Gastroesophageal sphincter (tissue), 4 donors: ENCODE measurements around the gene SMTN. TPM values are rescaled to one million over a fixed set of nuclear protein-coding genes. Genes with fewer than 3 reads are reported as not detected.

Experiments
- ATAC-seq: fragments of 150-250 bp; one replicate; pipeline ENCODE4 v1.9.1; 2016; ENCODE audit warnings: mild to moderate bottlenecking, moderate library complexity
- H3K27ac ChIP-seq, 4 donors: fragments of 200-600 bp; sonication (generic) in 3 of 4; 1 replicate in 3 of 4; 2 replicates in 1 of 4; pipeline ENCODE4 v1.5.1; 2016 to 2019
- H3K27me3 ChIP-seq: fragments of 200-600 bp; sonication (generic); one replicate; pipeline ENCODE4 v1.5.1; 2019
- H3K36me3 ChIP-seq, 2 donors: fragments of 200-600 bp; sonication (generic); one replicate each; pipeline ENCODE4 v1.5.1; 2019; ENCODE audit warnings: control low read depth in 1 of 2
- H3K4me1 ChIP-seq, 3 donors: fragments of 200-600 bp; sonication (generic); 1 replicate in 2 of 3; 2 replicates in 1 of 3; pipeline ENCODE4 v1.5.1; 2016 to 2019; ENCODE audit warnings: control low read depth in 2 of 3
- H3K4me3 ChIP-seq, 2 donors: fragments of 200-600 bp; sonication (generic); one replicate each; pipeline ENCODE4 v1.5.1; 2019; ENCODE audit warnings: mild to moderate bottlenecking in 1 of 2, moderate library complexity in 1 of 2
- H3K9me3 ChIP-seq, 3 donors: fragments of 200-600 bp; sonication (generic); one replicate each; pipeline ENCODE4 v1.5.1; 2017 to 2019; ENCODE audit warnings: control low read depth in 2 of 3
- CTCF ChIP-seq, 4 experiments: fragments of 200-600 bp in 2 of 4; fragments of 450-650 bp in 2 of 4; sonication (generic) in 1 of 4; IDR thresholded peaks; one replicate each; pipeline ENCODE4 v1.5.1; 2017 to 2019; ENCODE audit warnings: antibody characterized with exemption in 4 of 4, mild to moderate bottlenecking in 2 of 4, moderate library complexity in 2 of 4
- EP300 ChIP-seq: sonication (generic); formaldehyde crosslinking; IDR thresholded peaks from one replicate; pipeline ENCODE4 v1.6.1; 2017; ENCODE audit warnings: antibody characterized with exemption, mild to moderate bottlenecking
- POLR2A ChIP-seq, 2 donors: fragments of 450-650 bp; IDR thresholded peaks; one replicate each; pipeline ENCODE4 v1.6.1; 2017; ENCODE audit warnings: antibody characterized with exemption in 2 of 2, mild to moderate bottlenecking in 2 of 2, moderate library complexity in 1 of 2
- POLR2AphosphoS5 ChIP-seq: sonication (generic); formaldehyde crosslinking; IDR thresholded peaks from one replicate; pipeline ENCODE4 v1.6.1; 2017; ENCODE audit warnings: antibody characterized with exemption
- WGBS, 2 donors: methylation state at CpG; one replicate each; pipeline ENCODE4 v1.1.5; 2018; ENCODE audit warnings: low coverage in 1 of 2; 5-methylcytosine and 5-hydroxymethylcytosine counted together
- total RNA-seq, 4 donors: library from RNA; depleted of rRNA; stranded (reverse); fragments of >200 nt; gene quantifications; one replicate each; pipeline ENCODE4 v1.1.0, GENCODE V29; 2016

Gene SMTN
- total RNA-seq, 4 donors from 2014 or later = 900 to 1,687 (median 1,274) TPM

DNA sequence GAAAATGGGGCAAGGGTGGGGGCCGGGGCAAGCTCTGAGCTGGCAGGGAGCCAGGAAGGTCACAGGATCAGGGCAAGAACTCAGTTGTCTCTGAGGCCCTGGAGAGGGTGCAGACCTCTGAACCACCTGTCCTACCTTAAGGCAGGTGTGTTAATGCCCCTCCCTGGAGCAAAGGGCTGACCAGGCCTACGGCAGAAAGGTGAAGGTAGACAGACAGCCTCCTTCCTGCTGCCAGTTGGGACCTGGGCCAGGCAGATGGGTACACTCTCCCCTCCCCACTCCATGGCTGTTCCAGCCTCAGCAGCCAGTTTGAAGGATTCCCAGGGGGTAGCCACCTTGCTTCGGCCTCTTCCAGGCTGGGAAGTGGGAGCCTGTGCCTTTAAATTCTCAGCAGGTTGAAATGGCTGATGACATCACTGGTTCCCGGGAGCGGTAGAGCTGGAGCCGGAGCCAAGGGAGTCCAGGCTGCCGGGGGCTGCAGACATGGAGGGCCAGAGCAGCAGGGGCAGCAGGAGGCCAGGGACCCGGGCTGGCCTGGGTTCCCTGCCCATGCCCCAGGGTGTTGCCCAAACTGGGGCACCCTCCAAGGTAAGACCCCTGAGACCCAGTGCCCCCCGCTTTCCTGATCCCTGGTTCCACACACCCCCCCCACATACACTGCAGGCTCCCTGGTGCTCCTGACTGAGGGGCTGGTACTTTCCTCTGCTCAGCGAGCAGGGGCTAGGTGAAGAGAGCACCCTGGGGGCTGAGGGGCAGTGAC lies 41.6 kb downstream of the SMTN start, which contains the start of gene INPP5J:
Gene INPP5J, plus strand, starts transcription at position 435 of the 760 bp plus-strand sequence. Its CDS starts 49 bp downstream, at position 484.
- no peak for TF ChIP-seq CTCF (IDR thresholded peaks at IDR 0.05)
- TF ChIP-seq POLR2AphosphoS5 = no peak
- TF ChIP-seq EP300 = no peak
- no peak for TF ChIP-seq POLR2A (IDR thresholded peaks at IDR 0.05)
- no peaks in the 10 kb centered on the region for H3K27me3 ChIP-seq
- peak; percentile 82 for ATAC-seq
- no peaks in the 10 kb centered on the region for H3K36me3 ChIP-seq
- no peaks in the 10 kb centered on the region for H3K9me3 ChIP-seq
- peak within 1 kb of the TSS in 3 of 4 donors; percentile 51 to 67 (median 54) for H3K27ac ChIP-seq
- peak within 1 kb of the TSS; percentile 28 to 48 for H3K4me3 ChIP-seq
- peaks cover 0 to 20% (median 13%) of the 10 kb centered on the region in 3 donors for H3K4me1 ChIP-seq
- 10% methylated on average over 2 of the region's 10 CpGs; no CpG with 5 or more reads in 1 of the 2 donors for WGBS, 2 donors

DNA sequence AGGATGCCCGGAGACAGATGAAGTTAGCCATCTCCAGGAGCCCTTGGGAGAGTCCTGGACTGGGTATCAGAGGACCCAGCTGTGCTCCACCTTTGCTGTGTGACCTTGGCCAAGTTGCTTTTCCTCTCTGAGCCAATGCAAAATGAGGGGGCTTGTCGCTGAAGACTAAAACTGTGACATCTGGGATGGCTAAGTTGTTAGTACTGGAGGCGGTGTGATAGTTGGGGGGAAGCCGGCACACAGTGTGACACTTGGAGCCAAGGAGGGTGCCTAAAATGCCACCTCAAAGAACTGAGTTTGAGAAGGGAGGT lies 42.1 kb downstream of the SMTN start:
- ATAC-seq = no peak
- Histone ChIP-seq H3K36me3 (no peaks in the 10 kb centered on the region), H3K27me3 (no peaks in the 10 kb centered on the region), H3K4me3 (peak overlapping the region; percentile 28 to 48), H3K27ac (peak overlapping the region in 3 of 4 donors; percentile 51 to 67 (median 54)), H3K4me1 (peaks cover 0 to 20% (median 13%) of the 10 kb centered on the region in 3 donors), H3K9me3 (no peaks in the 10 kb centered on the region)
- 56% methylated on average over 1 of the region's 4 CpGs; no CpG with 5 or more reads in 1 of the 2 donors for WGBS, 2 donors
- TF ChIP-seq EP300 (no peak), POLR2A (IDR thresholded peaks at IDR 0.05) (no peak), CTCF (IDR thresholded peaks at IDR 0.05) (no peak), POLR2AphosphoS5 (no peak)

DNA sequence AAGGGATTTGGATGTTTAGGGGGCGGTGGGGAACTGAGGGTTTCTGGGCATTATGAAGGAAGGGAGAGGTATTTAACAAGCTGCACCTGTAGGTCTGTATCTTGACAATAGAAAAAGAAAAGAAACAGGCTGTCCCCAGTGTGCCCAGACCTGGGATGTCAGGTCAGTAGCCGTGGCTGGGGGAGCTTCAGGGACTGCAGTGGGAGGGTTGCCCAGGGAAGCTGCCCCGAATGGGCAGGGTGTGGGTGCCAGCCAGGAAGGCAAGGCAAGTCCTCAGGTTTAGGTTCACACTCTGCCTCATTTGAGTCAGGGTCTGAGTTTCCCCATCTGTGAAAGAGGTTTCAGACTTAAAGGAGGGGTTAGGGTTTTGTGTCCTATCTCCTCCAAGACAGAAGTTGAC lies 43.2 kb downstream of the SMTN start:
- ATAC-seq = no peak
- no peak for TF ChIP-seq POLR2AphosphoS5
- no peak for TF ChIP-seq EP300
- TF ChIP-seq CTCF (IDR thresholded peaks at IDR 0.05) = no peak
- TF ChIP-seq POLR2A (IDR thresholded peaks at IDR 0.05) = no peak
- H3K36me3 ChIP-seq = no peaks in the 10 kb centered on the region
- peaks cover 0 to 20% (median 13%) of the 10 kb centered on the region in 3 donors for H3K4me1 ChIP-seq
- no peaks in the 10 kb centered on the region for H3K27me3 ChIP-seq
- H3K27ac ChIP-seq = no peak overlapping the region
- WGBS, 2 donors = 66 to 79% methylated on average over 3 of the region's 3 CpGs
- H3K9me3 ChIP-seq = no peaks in the 10 kb centered on the region
- H3K4me3 ChIP-seq = no peak overlapping the region

GRCh38 chr22:31124811-31125465 lies 43.8 kb downstream of the SMTN start:
- no CpG with 5 or more reads among the region's 14 CpGs for WGBS, 2 donors
- no peak for ATAC-seq

More at GRCh38 chr22:31124811-31125465, 43.8 kb downstream of the SMTN start:
- TF ChIP-seq CTCF (IDR thresholded peaks at IDR 0.05) (no peak), POLR2A (IDR thresholded peaks at IDR 0.05) (no peak), POLR2AphosphoS5 (no peak), EP300 (no peak)
- Histone ChIP-seq H3K9me3 (no peaks in the 10 kb centered on the region), H3K4me3 (no peak overlapping the region), H3K27me3 (no peaks in the 10 kb centered on the region), H3K27ac (no peak overlapping the region), H3K4me1 (peaks cover 0 to 20% (median 13%) of the 10 kb centered on the region in 3 donors), H3K36me3 (no peaks in the 10 kb centered on the region)
